NCI-H1417 treated with DMSO at 0.1 percent for 48 hours (cell line): ENCODE data around the gene SLC22A2.
"Not testable (repeated sequence)": the region's sequence is repeated elsewhere in the genome, so short reads cannot be mapped to it uniquely, and the experiment has no call there.

Experiments
- DNase-seq: peaks from one replicate; lab custom pipeline; 2025; lab: John Stamatoyannopoulos, UW

SLC22A2 gene

DNA sequence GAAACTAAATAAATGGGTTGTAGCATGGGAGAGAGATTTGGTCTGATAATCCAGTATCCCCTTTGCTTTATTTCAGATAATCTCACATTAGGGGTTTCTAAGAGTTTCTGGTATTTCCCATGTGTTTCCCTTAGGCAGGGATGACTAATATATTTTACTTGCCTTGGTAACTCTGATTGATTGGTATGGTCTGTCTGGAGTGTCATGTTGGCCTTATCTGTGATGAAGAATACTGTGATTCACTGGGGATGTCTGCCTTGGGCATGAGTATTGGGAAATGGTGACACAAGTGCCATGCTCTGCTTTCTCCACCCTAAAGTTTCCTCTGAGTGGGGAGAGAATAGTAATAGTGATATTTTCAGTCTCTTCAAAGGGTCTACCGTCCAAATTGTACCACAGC is 10.1 kb downstream of the SLC22A2 start:
- no peak for DNase-seq

DNA sequence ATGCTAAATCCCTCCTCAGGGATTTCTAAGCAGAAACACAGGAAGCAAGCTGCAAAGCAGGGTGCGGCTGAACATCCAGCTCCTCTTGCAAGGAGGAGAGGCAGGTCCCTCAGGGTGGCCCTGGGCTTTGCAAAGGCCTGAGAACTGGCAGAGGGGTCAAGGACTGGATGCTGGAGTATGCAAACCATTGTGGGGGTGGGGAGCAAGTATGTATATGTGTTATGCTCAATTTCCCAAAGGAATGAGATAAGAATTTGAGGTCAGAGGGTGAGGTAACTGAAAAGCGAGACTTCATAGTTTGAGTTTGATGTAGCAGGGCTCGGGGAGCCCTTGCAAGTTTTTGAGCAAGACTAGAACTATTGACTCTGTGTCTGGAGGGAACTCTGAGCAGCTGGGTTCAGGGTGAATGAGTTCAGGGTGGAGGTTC is 11.2 kb downstream of the SLC22A2 start:
- no peak for DNase-seq

DNA sequence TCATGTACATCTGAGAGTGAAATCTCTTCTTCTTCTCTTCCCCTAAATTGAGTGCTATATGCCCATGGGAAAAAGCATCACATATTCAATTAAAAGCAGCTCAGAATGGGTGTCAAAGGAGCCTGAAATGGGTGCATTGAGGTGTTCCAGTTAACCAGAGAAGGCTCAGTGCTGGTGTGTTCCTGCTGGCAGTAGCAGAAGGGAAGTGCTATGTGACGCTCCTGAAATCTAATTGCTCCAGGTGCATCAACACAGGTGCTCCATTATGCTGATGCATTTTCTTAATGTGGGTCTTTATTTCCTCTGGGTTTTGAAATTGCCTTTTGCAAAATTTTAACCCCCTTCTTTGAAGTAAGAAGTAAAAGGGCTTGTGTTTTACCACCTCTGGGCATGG is 17.9 kb downstream of the SLC22A2 start:
- DNase-seq = no peak

DNA sequence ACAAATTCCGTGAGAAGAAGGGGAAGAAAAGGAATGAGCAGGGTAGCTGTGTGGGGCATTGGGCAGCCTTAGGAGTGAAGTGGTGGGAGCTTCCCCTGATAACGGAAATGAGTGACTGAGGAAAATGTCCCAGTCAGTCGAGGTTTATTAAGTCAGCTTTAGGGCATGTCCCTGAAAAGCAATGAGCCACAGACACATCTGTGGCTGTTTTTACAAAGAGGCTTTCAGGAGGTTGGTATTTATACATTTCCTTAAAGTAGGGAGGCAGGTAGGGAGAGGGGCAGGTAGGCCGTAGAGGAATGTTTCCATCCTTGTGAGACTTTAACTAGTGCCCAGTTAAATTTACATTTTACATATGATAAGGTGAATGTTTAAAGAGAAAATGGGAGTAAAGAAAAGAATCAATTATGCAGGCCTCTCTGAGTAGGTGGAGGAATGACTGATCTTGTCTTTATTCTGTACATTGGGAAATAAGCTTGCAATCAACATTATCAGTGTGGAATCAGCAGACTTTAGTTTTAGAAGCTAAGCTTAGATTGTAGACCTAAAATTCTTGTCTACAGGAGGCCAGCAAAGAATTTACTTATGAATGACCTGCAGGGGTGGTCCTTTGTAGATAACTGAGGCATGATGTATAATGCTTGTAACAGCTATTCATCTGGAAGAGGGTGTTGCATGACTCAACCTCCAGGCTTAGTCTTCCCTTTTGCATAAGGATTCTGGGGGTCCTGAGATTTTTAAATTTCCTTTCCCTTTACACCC is 18.5 kb downstream of the SLC22A2 start:
- DNase-seq = no peak

DNA sequence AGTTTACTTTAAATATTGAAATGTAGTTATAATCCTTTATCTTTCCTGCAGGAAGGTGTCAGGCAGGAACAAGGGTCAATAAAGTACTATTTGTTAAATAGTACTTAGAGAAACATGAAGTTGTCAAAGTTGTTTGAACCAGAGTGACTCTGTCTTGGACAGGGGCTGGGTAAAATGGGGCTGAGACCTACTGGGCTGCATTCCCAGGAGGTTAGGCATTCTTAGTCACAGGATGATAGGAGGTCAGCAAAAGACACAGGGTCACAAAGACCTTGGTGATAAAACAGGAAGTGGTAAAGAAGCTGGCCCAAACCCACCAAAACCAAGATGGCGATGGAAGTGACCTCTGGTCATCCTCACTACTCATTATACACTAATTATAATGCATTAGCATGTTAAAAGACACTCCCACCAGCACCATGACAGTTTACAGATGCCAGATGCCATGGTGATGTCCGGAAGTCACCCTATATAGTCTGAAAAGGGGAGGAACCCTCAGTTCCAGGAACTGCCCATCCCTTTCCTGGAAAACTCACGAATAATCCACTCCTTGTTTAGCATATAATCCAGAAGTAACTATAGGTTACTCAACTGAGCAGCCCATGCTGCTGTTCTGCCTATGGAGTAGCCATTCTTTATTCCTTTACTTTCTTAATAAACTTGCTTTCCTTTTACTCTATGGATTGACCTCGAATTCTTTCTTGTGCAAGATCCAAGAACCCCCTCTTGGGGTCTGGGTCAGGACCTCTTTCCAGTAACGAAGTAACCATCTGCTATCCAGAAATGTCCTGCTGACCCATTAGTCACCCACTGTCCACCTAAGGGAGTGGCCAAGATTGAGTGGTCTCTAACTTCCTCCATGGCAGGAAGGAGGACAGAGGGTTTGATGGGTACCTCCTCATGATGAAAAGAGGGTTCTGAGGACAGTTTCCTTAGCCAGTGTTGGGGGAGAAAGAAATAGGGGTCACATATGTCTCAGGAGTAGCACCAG is 19.6 kb downstream of the SLC22A2 start:
- DNase-seq = no peak

DNA sequence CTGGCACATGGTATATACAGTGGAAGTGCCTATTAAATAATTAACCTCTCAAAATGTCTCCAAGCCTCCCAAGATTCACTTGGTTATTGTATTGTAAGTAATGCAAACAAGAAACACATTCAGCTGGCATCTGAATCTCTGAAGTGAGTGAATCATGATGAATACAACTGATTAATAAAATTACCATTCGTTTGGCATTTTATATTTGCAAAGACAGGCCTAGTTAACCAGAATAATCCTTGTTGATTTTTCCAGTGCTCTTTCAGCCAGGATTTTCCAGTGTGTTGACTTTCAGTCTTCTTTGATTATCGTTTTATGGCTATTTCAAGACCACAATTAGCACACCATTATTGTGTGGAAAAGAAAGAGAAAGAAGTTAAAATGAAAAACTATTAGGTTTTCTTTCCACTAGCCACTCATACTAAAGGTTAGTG is 20.3 kb downstream of the SLC22A2 start:
- no peak for DNase-seq

DNA sequence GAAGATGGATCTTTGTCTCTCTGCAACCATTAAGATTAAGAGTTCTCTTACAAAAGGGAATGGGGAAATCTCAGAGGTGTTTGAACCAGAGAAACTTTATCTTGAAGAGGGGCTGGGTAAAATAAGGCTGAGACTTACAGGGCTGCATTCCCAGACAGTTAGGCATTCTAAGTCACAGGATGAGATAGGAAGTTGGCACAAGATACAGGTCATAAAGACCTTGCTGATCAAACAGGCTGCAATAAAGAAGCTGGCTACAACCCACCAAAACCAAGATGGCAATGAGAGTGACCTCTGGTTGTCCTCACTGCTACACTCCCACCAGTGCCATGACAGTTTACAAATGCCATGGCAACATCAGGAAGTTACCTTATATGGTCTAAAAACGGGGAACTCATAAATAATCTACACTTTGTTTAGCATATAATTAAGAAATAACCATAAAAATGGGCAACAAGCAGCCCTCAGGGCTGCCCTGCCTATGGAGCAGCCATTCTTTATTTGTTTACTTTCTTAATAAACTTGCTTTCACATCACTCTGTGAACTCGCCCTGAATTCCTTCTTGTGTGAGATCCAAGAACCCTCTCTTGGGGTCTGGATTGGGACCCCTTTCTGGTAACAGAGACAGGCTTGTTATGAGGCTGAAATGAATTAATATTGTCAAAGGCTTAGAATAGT is 20.9 kb downstream of the SLC22A2 start:
- not testable (repeated sequence) for DNase-seq

DNA sequence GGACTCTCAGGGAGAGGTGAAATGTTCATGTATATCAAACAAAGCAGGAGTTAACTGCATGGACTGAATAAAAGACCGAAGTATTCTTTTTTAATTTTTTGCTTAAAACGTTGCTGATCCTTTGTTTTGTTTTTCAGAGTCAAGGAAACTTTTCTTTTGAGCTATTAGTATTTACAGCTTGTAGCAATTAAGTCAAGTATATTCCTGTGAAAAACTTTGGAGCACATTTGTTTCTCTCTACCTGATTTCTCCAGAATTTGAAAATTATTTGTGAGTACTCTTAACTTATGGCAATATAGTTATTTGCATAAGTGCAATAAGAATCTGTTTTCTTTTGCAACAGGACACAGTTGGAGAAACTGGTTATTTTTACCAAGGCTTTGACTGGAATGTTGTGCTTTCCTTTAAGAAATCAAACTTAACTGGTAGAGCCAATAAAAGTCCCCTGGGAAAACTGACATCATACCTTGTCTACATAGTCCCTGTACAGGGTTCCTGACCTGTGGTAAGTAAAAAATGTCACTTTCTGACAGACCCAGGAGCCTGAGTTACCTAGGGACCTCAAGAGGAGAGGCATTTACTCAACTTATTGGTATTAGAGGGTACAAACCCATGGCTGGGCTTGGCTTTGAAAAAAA is 22.3 kb downstream of the SLC22A2 start:
- DNase-seq = not testable (repeated sequence)

DNA sequence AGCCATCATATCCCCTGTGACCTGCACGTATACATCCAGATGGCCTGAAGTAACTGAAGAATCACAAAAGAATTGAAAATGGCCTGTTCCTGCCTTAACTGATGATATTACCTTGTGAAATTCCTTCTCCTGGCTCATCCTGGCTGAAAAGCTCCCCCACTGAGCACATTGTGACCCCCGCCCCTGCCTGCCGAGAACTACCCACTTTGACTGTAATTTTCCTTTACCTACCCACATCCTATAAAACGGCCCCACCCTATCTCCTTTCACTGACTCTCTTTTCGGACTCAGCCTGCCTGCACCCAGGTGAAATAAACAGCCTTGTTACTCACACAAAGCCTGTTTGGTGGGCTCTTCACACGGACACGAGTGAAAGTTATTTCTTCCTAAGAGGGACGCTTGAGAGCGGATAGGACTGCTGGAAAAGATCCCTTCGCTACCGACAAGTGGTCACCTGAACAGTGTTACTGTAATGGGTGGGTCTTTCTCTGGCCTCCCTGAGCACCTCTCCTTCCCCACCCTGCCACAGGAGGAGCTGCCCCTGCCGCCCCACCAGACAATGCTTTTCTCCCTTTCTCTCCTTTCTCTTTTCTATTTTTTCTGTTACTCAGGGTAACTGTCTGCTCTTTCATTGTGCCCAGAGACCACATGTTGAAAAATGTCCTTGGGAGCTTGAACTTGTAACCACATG is 24.5 kb downstream of the SLC22A2 start:
- not testable (repeated sequence) for DNase-seq

DNA sequence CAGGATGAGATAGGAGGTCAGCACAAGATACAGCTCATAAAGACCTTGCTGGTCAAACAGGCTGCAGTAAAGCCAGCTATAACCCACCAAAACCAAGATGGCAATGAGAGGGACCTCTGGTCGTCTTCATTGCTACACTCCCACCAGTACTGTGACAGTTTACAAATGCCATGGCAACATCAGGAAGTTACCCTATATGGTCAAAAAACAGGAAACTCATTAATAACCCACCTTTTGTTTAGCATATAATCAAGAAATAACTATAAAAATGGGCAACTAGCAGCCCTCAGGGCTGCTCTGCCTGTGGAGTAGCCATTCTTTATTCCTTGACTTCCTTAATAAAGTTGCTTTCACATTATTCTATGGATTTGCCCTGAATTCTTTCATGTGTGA is 30.9 kb downstream of the SLC22A2 start:
- DNase-seq = no peak

DNA sequence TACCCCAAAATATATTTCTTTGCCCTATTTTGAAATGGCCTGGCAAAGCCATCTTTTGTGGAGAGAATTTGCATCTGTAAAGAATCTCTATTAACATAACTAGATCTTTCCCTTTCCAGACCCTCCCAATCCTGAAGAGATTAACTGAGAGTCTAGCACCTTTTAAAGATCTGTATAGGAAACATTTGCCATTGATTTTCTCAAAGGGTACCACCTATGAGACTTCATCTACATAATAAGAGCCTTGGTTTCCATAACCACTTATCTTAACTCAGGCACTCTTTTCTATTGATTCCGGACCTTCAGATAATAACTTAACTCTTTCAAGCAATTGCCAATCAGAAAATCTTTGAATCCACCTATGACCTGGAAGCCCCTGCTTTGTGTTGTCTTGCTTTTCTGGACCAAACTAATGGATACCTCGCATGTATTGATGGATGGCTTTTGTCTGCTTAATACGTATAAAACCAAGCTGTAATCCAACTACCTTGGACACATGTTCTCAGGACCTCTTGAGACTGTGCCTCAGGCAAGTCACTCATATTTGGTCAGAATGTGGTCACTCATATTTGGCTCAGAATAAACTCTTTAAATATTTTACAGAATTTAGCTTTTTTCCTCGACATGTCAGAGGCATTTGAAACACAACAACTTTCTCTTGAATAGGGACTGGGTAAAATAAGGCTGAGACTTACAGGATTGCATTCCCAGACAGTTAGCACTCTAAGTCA is 31.4 kb downstream of the SLC22A2 start:
- no peak for DNase-seq

DNA sequence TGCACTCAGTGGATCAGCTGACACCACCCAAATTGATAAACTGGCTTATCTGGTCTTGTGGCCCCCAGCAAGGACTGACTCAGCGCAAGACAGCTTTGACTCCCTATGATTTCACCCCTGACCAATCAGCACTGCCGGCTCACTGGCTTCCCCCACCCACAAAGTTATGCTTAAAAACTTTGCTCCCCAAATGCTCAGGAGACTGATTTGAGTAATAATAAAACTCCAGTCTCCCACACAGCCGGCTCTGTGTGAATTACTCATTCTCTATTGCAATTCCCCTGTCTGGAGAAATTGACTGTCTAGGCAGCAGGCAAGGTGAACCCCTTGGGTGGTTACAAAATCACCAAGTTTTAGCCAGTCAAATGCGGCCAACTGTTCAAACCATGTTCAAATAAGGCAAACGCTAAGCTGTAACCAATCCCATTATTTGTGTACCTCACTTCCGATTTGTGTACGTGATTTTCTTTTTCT is 32.5 kb downstream of the SLC22A2 start:
- DNase-seq = no peak

DNA sequence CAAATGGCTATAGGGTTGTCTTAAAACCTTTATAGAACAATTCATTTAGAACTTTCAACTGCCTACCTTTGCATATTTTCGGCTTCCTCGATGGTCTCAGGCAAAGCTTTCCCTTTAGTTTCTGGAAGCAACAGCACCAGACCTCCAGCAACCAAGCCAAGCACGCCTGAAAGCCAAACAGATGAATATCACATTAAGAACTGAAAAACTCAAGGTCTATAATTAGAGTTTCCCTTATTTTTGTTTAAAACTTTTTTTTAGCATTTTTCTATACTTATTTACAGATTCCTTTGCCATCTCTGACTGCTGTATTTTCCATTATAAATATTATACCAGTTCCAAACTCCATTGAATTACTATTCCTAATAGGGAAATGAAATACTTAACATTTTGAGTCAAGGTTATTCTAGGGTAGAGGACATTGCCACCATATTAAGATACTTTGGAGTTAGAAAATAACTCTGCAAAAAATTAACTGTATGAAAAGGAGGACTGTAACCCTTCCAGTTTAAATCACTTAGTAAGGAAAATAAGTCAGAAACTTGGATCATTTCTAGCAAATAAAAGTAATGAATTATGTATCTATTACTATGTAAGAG is 33.9 kb downstream of the SLC22A2 start:
- DNase-seq = no peak

DNA sequence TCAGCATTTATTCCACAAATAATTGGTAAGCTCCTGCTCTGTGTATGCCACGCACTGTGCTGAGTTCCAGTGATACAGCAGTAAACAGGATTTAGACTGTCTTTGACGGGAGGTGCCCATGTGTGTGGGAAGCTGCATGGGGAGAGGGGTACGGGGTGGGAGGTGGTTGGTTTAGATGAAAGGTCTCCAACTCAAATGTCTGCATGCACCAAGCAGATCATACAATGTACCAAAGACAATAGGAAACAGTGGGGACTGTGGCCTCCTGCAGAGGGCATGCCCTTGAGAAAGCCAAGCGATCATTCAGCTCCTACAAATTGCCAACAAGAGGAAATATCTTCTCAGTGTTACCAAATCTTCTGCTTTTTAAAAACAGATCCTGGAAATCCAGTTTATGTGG is 36.1 kb downstream of the SLC22A2 start:
- DNase-seq = no peak

DNA sequence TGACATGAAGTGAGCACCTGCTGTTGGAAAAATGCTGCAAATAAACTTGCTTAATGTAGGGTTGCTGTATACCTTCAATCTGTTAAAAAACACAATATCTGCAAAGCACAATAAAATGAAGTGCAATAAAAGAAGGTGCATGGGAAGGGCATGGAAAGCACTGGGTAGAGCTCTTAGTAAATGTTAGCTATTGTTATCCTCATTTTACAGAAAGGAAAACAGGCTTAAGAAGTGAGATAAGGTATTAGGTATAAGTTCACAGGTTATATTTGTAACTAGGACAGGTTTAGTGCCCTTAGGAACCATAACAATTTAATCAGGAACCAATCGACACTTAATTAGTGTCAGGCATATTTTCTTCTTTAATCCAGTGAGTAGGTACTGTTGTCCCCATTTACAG is 36.7 kb downstream of the SLC22A2 start:
- no peak for DNase-seq

DNA sequence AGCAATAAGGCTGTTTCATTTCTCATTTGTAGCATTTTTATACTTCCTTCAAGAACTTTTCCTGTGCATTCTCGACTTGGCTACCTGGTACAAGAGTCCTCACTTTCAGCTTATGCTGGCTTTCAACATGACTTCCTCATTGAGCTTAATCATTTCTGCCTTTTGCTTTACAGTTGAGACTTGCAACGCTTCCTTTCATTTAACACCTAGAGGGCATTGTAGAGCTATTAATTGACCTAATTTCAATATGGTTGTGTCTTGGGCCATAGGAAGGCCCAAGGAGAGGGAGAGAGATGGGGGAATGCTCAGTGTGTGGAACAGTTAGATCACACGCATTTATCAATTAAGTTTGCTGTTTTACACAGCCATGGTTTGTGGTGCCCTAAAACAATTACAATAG is 37.2 kb downstream of the SLC22A2 start:
- no peak for DNase-seq

DNA sequence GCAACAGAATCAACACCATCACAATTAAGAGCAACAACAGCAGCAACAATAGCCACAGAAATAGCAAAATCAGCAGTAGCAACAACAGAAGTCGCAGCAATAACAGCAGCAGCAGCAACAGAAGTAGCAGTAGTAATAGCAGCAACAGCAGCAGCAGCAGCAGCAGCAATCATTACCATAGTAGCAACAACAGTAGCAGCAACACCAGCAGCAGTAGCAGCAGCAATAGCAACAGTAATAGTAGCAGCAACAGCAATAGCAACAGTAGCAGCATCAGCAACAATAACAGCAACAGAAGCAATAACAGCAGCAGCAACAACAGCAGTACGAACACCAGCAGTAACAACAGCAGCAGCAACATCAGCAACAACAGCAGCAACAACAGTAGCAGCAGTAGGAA is 39.8 kb downstream of the SLC22A2 start:
- no peak for DNase-seq

DNA sequence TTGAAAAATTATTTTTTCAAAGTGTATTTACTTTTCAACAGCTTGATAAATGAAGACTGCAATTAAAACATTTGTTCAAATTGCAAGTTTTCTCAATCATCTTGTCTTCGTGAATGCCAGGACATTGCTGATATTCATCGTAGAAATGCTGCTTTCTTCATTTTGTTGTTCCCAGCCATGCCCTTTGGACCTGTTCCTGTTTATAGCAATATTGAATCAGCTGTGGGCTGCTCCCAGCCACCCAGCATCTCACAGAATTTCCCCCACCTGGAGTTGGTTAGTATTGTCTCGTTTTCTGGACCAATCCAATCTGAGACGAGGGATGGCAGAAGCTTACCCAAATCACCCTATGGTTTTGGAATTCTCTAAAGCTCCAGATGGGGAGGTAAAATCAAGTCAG is 40.8 kb downstream of the SLC22A2 start:
- DNase-seq = no peak

DNA sequence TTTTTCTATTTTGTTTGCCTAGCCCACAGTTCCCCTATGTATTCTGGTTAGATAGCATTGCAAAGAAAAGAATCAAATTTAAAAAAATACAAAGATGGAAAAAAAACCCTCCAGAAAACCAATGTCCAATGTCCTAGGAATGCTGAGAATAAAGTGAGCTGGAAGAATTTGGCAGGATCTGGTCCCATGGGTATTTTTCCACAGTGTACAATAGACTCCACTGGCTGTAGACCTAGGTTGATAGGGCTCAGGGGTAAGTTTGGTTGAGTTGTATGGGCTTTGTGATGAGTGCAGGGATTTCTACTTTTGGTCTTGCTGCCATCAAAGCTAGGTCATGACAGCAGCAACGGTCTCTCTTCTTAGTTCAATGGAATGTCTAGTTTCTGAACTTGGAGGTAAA is 41.5 kb downstream of the SLC22A2 start:
- no peak for DNase-seq

DNA sequence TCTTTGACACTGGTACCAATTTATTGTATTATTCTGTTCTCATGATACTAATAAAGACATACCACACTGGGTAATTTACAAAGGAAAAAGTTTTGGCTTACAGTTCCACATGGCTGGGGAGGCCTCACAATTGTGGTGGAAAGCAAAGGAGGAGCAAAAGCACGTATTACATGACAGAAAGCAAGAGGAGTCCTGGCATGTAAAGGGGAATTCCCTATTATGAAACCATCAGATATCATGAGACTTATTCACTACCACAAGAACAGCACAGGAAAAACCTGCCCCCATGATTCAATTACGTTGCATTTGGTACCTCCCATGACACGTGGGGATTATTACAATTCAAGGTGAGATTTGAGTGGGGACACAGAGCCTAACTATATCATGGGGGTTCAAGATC is 43.4 kb downstream of the SLC22A2 start:
- DNase-seq = no peak
